Measurements from ENCODE around the gene CYP39A1. TPM values are rescaled to one million over a fixed set of nuclear protein-coding genes. Genes with fewer than 3 reads are reported as not detected.

Gene CYP39A1
- polyA plus RNA-seq = not detected

GRCh38 chr6:46652603-46653438, at the start of gene CYP39A1, which contains the start of gene SLC25A27:
CYP39A1 (minus strand) TSS chr6:46652818; CDS start chr6:46652582, 236 bp downstream.
SLC25A27 (plus strand) TSS chr6:46652975; CDS start chr6:46653193, 218 bp downstream.
- peaks cover 12 to 21% of the 10 kb centered on the region in 2 donors for H3K4me1 Mint-ChIP-seq
- H3K4me3 Mint-ChIP-seq = peak within 1 kb of the TSS; percentile 76 to 92 (median 87)
- no peaks in the 10 kb centered on the region for H3K9me3 Mint-ChIP-seq
- DNase-seq = peak; percentile 61 to 70 (median 68)
- peaks cover 11 to 20% (median 16%) of the 10 kb centered on the region in 3 donors for H3K27me3 Mint-ChIP-seq (ENCODE audit: low read depth in 3 of 3)
- H3K36me3 Mint-ChIP-seq = no peaks in the 10 kb centered on the region
- peak within 1 kb of the TSS in 1 of 6 donors; percentile 43 for H3K27ac Mint-ChIP-seq

- Mint-ChIP-seq H3K27ac (no peak overlapping the region), H3K9me3 (peaks cover 0 to 3% (median 0%) of the 10 kb centered on the region in 6 donors), H3K4me1 (no peaks in the 10 kb centered on the region), H3K36me3 (no peaks in the 10 kb centered on the region), H3K27me3 (ENCODE audit: low read depth in 3 of 3) (peaks cover 0 to 5% (median 0%) of the 10 kb centered on the region in 3 donors), H3K4me3 (no peak overlapping the region)
- DNase-seq = no peak
Observed at GRCh38 chr6:46699970-46700369, 47.4 kb upstream of the CYP39A1 start.

- DNase-seq = no peak
- H3K27ac Mint-ChIP-seq = no peak overlapping the region
- H3K4me3 Mint-ChIP-seq = no peak overlapping the region
- no peaks in the 10 kb centered on the region for H3K4me1 Mint-ChIP-seq
- peaks cover 3 to 8% (median 5%) of the 10 kb centered on the region in 3 donors for H3K27me3 Mint-ChIP-seq (ENCODE audit: low read depth in 3 of 3)
- peaks cover 0 to 2% (median 0%) of the 10 kb centered on the region in 6 donors for H3K9me3 Mint-ChIP-seq
- H3K36me3 Mint-ChIP-seq = no peaks in the 10 kb centered on the region
Observed at GRCh38 chr6:46690911-46691451, 38.4 kb upstream of the CYP39A1 start.

DNA sequence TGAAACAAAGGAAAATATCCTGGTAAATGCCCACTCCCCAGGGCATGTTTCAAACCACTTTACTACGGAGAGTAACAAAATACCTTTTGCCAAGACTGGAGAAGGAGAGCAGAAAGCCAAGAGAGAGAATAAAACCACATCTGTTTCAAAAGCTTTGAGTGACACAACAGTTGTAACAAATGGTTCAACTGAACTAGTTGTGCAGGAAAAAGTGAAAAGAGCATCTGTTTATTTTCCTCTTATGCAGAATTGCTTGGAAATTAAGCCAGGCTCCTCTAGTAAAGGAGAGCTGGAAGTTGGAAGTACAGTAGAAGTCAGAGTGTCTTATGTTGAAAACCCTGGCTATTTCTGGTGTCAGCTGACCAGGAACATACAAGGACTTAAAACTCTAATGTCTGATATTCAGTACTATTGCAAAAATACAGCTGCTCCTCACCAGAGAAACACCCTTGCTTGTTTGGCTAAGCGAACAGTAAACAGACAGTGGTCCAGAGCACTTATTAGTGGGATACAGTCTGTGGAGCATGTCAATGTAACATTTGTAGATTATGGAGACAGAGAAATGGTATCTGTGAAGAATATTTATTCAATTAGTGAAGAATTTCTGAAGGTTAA, 37.6 kb upstream of the CYP39A1 start:
- Mint-ChIP-seq H3K4me1 (no peaks in the 10 kb centered on the region), H3K27me3 (ENCODE audit: low read depth in 3 of 3) (peaks cover 3 to 8% (median 5%) of the 10 kb centered on the region in 3 donors), H3K4me3 (no peak overlapping the region), H3K27ac (no peak overlapping the region), H3K36me3 (no peaks in the 10 kb centered on the region), H3K9me3 (peaks cover 0 to 2% (median 0%) of the 10 kb centered on the region in 6 donors)
- no peak for DNase-seq

DNA sequence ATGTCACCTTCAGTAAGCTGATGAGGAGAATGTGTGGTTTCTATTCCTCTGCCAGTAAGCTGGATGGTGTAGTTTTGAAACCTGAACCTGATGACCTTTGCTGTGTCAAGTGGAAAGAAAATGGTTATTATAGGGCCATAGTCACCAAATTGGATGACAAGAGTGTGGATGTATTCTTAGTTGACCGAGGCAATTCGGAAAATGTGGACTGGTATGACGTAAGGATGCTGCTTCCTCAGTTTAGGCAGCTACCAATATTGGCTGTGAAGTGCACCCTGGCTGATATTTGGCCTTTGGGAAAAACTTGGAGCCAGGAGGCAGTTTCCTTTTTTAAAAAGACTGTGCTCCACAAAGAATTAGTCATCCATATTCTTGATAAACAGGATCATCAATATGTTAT, 37.0 kb upstream of the CYP39A1 start:
- Mint-ChIP-seq H3K4me1 (no peaks in the 10 kb centered on the region), H3K36me3 (no peaks in the 10 kb centered on the region), H3K4me3 (no peak overlapping the region)

DNA sequence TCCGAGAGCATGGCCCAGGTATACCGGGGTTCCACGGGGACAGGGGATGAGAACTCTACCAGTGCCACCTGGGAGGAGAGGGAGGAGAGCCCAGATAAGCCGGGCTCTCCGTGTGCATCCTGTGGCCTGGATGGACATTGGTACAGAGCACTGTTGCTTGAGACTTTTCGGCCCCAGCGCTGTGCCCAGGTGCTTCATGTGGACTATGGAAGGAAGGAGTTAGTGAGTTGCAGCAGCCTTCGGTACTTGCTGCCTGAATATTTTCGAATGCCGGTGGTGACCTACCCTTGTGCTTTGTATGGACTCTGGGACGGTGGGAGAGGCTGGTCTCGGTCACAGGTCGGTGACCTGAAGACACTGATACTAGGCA, 36.3 kb upstream of the CYP39A1 start:
- no peaks in the 10 kb centered on the region for H3K36me3 Mint-ChIP-seq
- no peak for DNase-seq
- no peaks in the 10 kb centered on the region for H3K4me1 Mint-ChIP-seq
- no peak overlapping the region for H3K4me3 Mint-ChIP-seq
- H3K27ac Mint-ChIP-seq = no peak overlapping the region
- H3K27me3 Mint-ChIP-seq (ENCODE audit: low read depth in 3 of 3) = peaks cover 3 to 8% (median 5%) of the 10 kb centered on the region in 3 donors
- H3K9me3 Mint-ChIP-seq = peaks cover 0 to 2% (median 0%) of the 10 kb centered on the region in 6 donors

More for the DNA sequence above, 37.0 kb upstream of the CYP39A1 start:
- H3K9me3 Mint-ChIP-seq = peaks cover 0 to 2% (median 0%) of the 10 kb centered on the region in 6 donors
- DNase-seq = no peak
- H3K27me3 Mint-ChIP-seq (ENCODE audit: low read depth in 3 of 3) = peaks cover 3 to 8% (median 5%) of the 10 kb centered on the region in 3 donors
- H3K27ac Mint-ChIP-seq = no peak overlapping the region

GRCh38 chr6:46688117-46688965, 35.7 kb upstream of the CYP39A1 start:
- no peaks in the 10 kb centered on the region for H3K9me3 Mint-ChIP-seq
- no peak overlapping the region for H3K4me3 Mint-ChIP-seq
- H3K4me1 Mint-ChIP-seq = no peaks in the 10 kb centered on the region
- no peak for DNase-seq
- no peaks in the 10 kb centered on the region for H3K36me3 Mint-ChIP-seq
- H3K27ac Mint-ChIP-seq = no peak overlapping the region
- peaks cover 3 to 6% (median 5%) of the 10 kb centered on the region in 3 donors for H3K27me3 Mint-ChIP-seq (ENCODE audit: low read depth in 3 of 3)

DNA sequence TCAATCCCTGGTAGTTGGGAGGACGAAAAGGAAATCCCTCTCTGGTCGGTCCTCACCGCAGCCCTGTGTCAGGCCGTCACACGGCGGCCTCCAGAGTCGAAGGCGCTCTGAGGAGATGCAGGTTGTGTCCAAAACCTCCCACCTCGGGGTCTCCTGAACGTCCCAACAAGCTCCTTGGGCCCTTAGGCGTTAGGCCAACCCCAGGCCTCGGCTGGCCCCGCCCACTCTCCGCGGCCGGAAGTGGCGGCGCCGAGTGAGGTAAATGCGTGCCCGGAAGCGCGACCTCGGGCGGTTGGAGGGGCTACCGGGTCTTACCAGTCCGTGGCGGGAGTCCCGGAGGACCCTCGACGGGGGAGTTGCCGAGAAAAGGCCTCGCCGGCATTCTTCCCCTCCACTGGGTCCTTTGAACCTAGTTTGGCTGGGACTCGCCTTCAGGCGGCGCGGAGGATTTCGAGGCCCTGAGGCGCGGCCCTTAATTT, 35.0 kb upstream of the CYP39A1 start, which contains the start of gene TDRD6:
Gene TDRD6, plus strand, starts transcription at position 267 of the 479 bp plus-strand sequence. CDS start 244 bp downstream, outside the sequence.
- Mint-ChIP-seq H3K27me3 (ENCODE audit: low read depth in 3 of 3) (peaks cover 3 to 9% (median 4%) of the 10 kb centered on the region in 3 donors), H3K4me3 (no peak within 1 kb of the TSS), H3K4me1 (no peaks in the 10 kb centered on the region), H3K36me3 (no peaks in the 10 kb centered on the region), H3K9me3 (no peaks in the 10 kb centered on the region), H3K27ac (no peak within 1 kb of the TSS)
- no peak for DNase-seq

DNA sequence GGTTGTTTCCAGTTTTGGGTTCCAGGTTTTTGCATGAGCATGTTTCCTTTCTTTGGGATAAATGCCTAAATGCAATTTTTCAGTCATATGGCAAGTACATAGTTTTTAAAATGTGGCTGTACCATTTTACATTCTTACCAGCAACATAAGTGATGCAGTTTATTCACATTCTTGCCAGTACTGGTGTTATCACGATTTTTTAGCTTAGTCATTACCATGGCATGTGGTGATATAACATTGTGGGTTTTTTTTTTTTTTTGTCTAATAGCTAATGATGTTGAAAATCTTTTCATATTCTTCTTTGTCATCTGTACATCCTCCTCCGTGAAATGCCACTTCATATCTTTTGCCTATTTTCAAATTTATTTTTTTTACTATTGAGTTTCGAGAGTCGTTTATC, 32.2 kb upstream of the CYP39A1 start:
- H3K27ac Mint-ChIP-seq = no peak overlapping the region
- no peaks in the 10 kb centered on the region for H3K4me1 Mint-ChIP-seq
- no peaks in the 10 kb centered on the region for H3K9me3 Mint-ChIP-seq
- H3K4me3 Mint-ChIP-seq = no peak overlapping the region
- no peak for DNase-seq
- H3K27me3 Mint-ChIP-seq (ENCODE audit: low read depth in 3 of 3) = peaks cover 0 to 9% (median 0%) of the 10 kb centered on the region in 3 donors
- H3K36me3 Mint-ChIP-seq = no peaks in the 10 kb centered on the region

GRCh38 chr6:46677314-46677654, 24.7 kb upstream of the CYP39A1 start:
- no peak overlapping the region for H3K27ac Mint-ChIP-seq
- no peaks in the 10 kb centered on the region for H3K27me3 Mint-ChIP-seq (ENCODE audit: low read depth in 3 of 3)
- no peaks in the 10 kb centered on the region for H3K9me3 Mint-ChIP-seq
- H3K4me3 Mint-ChIP-seq = no peak overlapping the region
- no peak for DNase-seq
- H3K4me1 Mint-ChIP-seq = no peaks in the 10 kb centered on the region
- H3K36me3 Mint-ChIP-seq = no peaks in the 10 kb centered on the region

- no peaks in the 10 kb centered on the region for H3K9me3 Mint-ChIP-seq
- H3K4me3 Mint-ChIP-seq = no peak overlapping the region
- H3K36me3 Mint-ChIP-seq = no peaks in the 10 kb centered on the region
- H3K4me1 Mint-ChIP-seq = no peaks in the 10 kb centered on the region
- DNase-seq = no peak
- no peaks in the 10 kb centered on the region for H3K27me3 Mint-ChIP-seq (ENCODE audit: low read depth in 3 of 3)
- no peak overlapping the region for H3K27ac Mint-ChIP-seq
Observed at GRCh38 chr6:46676604-46677313, 24.1 kb upstream of the CYP39A1 start.

GRCh38 chr6:46674410-46674809, 21.8 kb upstream of the CYP39A1 start:
- Mint-ChIP-seq H3K4me1 (no peaks in the 10 kb centered on the region), H3K27ac (no peak overlapping the region), H3K36me3 (no peaks in the 10 kb centered on the region), H3K27me3 (ENCODE audit: low read depth in 3 of 3) (no peaks in the 10 kb centered on the region), H3K9me3 (no peaks in the 10 kb centered on the region), H3K4me3 (no peak overlapping the region)
- no peak for DNase-seq

- Mint-ChIP-seq H3K4me3 (no peak overlapping the region), H3K36me3 (no peaks in the 10 kb centered on the region), H3K27ac (no peak overlapping the region), H3K27me3 (ENCODE audit: low read depth in 3 of 3) (peaks cover 0 to 3% (median 2%) of the 10 kb centered on the region in 3 donors), H3K4me1 (no peaks in the 10 kb centered on the region), H3K9me3 (no peaks in the 10 kb centered on the region)
- DNase-seq = no peak
Observed at GRCh38 chr6:46667377-46667776, 14.8 kb upstream of the CYP39A1 start.

Measured in immature natural killer cell (primary cell).